Hematopoietic multipotent progenitor cell treated with erythropoietin and hydrocortisone succinate and interleukin-3 and kit ligand, for 15 days (in vitro differentiated cells): ENCODE measurements around the gene DEDD2.

ENCODE experiments used
- DNase-seq: peaks from one replicate; pipeline ENCODE4 v3.0.0-alpha.2; 2015; ENCODE audit warnings: low spot score

Gene DEDD2

DNA sequence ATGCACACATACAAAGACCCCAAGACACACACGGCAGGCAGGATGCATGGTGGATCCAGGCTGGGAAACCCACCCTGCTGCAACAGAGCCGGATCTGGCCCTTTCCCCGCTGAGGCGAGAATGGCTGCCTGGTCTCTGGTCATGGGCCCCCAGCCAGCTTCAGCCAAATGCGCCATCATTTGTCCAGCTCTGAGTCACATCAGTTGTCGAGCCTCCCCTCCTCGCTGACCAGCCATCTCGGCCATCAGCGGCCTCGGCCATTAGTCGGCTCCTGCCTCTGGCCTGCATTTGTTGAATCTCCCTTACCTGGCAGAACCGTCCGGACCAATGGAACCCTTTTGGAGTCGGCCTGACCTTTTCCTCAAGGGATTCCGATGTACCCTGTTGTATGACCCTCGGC lies 46.8 kb downstream of the DEDD2 start:
- no peak for DNase-seq

DNA sequence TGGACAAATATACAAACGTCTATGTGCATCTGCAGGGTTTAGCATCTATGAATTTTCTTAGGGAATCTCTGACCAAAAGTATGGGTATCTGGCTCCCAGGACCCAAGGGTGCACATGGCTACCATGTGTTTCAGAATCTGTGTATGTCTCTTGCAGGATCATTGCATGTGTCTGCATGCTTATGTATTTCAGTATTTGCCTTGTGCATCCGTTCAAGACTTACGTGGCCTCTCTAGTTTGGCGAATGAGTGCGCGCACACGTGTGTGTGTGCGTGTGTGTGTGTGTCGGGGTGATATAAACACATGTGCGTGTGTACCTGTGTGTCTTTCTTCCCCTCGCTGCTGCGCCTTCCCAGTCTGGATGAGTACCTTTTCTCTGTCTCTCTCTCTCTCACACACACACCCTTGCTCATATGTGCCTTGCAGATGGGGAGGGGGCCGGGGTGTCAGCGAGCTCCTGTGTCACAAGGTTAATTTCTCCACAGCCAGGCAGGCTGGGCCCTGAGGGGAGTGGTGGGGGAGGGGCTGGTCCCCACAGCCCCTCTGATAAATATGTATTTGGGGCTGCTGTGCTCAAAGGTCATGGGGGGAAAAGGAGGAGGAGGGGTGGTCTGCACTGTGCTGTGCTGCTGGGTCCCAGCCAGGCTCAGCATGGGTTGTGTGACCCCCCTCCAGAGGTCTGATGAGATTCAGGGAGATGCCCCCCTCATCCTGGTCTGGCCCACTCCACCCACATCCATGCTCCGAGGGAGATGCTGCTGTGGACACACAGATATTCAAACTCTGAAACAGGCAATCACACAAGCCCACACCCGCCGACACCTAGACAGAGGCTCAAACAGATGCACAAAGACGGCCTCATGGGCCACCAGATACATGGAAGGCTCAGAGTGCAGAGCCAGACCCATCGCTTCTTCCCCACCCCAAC lies 47.7 kb downstream of the DEDD2 start:
- no peak for DNase-seq

DNA sequence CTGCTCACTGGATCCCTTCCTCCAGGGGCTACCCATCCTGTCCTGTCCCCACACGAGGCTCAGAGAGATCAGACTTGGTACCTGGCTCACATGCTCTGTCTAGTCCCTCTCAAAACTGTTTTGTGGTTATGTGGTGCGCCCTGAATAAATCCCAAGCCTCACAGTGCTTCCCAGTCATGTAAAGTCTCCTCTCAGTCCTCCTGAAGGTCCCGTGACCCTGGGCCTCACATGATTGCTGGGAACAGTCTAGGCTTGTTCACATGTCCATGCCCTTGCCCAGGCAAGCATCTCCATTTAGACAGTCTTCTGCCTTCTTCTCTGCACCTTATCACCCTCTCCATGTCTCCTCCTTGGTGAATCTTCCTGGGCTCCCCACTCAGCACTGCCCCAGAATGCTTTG lies 49.3 kb downstream of the DEDD2 start:
- no peak for DNase-seq

DNA sequence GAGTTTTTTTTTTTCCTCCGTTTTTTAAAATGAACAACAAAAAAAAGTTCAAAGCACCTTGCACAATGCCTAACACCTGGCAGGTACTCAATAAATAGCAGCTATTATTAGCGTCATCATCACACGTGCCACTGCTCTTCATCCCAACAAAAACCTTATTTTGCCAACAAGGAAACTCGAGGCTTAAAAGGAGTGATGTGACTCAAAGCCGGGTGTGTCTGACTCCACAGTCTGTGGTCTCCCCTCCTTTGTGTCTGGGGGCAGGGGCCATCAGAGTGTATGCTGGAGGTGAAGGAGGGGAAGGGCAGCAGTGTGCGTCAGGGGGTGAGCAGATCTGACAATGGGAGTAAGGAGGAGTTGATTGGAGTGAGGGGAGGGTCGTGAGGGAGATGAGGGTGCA lies 51.2 kb downstream of the DEDD2 start:
- no peak for DNase-seq

DNA sequence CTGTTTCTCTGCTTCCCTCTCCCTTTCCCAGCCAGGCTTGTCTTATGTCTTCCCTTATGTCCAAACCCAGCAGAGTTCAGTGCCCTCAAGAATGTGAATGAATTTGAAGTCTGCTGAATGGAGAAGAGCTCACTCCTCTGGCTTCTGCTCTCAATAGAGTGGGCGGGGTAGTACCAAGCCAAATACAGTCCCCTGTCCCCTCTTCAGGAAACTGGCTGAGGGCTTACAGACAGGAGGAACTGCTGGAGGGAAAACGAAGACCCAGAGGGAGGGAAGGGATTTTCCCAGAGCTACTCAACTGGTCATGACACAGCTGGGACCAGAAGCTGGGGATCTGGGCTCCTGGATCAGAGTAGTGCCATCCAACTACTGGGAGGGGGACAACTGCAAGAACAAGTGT lies 52.3 kb downstream of the DEDD2 start:
- no peak for DNase-seq

DNA sequence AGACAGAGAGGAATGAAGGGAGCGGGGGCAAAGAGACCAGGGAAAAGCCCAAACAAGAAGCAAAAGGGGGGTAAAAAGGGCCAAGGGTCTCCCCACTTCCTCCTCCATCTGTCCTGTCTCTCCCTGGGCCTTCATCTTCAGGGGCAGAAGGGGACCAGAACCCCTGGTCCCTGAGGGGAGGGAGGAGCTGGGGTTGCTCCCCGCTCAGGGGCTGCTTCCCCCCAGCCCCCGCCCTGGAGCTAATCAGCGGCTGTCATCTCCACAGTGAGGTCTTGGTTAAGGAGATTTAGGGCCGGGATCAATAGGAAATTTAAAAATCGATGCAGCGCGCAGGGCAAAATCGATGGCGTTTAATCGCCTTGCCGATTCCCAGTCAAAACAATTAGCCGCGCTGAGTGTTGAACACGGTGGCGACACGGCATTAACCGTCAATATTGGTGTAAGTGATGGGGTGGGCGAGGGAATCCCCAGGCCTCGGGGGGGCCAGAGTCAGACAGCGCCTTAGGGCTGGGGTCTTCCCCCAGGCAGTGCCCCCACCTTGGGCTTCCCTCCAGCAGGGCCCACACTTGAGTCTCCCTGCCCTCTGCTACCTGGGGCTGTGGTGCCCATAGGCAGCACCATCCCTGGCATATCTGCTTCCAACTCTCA lies 55.7 kb downstream of the DEDD2 start:
- DNase-seq = no peak

DNA sequence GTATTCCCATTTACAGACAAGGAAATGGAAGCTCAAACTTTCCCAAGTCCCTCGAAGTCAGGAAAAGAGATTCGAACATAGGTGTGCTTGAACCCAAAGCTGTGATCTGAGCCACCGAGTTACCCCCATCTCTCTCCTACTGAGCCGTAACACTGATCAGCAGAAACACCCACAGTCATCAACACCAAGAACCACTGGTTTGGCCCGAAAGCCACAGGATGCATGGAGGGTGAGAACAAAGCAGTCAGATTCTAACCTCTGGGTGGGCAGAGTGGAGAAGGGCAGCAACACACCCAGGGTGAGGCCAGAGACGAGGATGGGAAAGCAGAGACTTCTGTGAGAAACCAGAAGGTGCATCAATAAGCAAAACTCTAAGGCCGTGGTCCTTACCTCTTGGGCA lies 57.5 kb downstream of the DEDD2 start:
- DNase-seq = no peak

DNA sequence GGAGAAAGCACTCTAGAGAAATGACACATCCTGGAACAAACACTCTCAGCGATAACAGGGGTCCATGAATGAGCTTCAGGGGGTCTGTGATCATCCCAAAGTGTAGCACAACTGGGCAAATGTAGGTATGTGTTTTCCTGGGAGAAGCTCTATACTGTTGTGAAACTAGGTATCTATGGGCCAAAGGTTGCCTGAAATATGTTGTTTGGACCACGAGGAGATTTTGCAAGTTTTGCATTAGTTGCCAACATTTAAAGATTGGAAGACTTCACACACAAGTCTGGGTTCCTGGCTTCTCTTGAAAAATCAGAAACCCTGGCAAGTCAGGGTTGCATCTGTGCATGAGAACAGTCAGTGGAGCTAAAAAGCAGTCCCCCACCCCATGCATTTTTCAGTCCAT lies 58.6 kb downstream of the DEDD2 start:
- DNase-seq = no peak

DNA sequence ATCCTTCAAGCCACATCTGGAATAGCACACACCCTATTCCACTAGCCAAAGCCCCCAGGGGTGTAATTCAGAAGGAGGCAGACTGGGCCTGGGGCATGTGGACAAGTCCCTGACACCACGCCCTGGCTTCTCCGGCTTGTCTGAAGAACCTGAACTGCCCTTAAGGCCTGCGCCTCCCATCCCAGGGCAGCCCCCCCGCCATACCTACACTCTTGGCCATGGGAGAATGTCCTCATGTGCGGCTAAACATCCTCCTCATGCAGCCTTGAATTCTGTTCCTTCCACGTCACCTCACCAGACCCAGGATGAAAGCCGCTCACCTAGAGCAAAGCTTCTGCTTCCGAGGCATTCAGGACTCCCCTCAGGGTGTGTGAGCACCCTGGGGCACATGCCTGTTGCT lies 60.9 kb downstream of the DEDD2 start:
- no peak for DNase-seq

DNA sequence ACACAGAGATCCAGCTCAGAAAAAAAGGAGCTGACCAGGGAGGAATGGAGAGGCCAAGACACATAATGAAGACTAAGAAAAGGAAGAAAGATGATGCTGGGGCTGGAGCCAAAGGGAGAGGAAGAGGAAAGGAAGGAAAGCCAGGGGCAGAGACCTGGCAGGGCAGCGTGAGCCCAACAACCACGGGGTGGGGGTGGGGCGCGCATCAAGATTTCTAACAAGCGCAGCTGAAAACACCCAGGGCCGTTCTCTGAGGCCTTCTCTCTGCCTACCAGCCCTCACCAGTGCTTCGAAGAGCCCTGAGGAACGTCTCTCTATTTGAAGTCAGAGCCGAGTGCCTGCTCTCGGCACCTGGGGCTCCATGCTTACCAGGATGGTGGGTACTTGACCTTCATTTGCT lies 61.7 kb downstream of the DEDD2 start:
- DNase-seq = no peak

DNA sequence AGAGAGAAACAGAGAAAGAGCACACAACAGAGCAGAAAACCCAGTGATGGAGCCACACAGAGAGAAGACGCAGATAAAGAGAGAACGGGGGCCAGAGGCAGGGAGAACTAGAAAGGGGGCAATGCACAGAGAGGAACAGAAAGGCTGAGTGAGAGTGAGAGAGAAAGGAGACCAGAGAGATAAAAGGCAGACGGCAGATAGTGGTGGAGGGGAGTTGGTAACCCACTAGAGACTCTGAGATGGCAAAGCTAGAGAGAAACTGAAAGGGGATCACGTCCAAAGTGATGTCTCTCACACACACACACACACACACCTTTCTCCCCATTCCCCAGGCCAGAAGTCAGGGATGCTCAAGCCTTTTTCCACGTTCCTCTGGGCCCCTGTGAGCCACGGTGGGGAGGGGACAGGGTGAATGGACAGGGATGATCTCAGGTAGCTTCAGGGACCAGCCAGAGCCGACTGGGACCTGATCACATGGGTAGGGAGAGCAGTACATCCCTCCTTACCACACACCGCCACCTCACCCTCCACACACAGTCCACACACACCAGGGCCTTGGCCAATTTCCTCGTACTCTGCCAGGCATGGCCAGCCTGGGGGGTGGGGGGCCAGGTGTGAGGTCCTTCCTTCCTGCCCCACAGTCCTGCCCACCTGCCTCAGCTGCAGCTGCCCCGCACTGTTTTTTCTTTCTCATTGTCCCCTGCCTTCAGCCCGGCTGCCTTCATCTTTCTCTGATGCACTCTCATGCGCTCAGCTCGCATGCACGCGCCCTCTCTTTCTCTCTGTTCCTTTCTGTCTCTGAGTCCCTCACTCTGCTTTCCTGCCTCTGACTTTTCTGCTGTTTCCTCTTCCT lies 62.8 kb downstream of the DEDD2 start:
- DNase-seq = no peak

DNA sequence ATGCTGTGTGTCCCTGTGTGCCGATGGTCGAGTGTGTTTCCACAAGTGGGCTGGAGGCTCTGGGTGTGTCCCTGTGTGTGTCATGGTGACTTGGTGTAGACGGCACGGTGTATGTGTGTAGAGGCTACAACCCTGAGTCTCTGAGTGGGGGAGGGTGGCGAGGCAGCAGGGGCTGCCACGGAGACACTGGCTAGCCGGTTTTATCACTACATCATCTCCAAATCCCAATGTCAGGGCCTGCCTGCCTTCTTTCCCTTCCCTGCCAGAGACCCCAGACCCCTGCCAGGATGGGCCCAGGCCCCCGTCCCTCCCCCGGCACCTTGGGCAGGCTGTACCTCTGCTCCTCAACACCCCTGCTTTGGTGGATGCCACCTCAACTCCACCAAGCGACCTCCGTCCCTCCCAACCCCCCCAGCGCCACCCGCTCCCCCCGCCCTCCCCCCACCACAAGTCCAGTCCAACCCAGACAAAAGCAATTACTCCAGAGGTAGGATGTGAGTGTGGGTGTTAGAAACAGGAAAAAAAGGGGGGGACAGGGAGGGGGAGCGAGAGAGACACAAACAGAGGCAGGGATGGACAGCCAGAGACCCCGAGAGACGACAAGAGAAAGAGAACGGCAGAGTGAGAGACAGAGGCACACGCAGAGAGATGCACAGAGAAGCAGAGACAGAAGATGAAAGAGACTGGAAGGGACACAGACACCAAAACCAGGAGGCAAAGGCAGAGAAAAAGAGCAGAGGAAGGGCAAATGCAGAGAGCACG lies 63.6 kb downstream of the DEDD2 start:
- no peak for DNase-seq

DNA sequence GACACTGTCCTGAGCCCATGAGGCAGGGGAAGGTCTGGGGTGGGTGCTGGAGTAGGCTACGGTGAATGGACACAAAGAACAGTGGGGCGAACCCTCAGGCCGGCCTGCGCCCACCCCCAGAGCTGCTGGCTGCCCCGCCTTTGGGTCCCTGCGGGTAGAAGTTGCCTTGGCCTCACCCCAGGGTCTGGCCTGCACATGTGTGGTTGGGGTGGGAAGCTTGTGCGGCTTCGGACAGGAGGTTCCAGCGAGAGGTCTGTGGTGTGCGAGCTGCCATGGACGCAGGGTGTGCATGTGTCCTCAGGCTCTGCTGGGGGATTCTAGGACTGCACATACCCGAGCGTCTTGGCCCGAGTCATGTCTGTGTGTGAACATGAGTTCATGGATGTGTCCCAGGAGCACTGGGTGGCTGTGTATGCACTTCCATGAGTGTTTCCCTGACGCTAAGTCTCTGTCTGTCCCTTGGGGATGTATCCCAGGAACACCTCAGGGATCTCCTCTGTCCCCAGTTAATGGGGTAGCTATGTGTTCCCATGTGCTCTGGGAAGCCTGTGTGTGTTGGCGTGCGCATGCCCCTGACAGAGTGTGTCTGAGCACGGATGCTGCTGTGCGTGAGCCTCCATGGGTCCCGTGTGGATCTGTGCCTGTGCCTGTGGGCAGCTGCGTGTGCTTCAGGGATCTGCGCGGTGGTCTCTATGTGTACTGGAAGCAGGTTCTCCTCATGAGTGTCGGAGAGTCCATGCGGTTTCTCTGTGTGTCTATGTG lies 64.4 kb downstream of the DEDD2 start:
- no peak for DNase-seq

DNA sequence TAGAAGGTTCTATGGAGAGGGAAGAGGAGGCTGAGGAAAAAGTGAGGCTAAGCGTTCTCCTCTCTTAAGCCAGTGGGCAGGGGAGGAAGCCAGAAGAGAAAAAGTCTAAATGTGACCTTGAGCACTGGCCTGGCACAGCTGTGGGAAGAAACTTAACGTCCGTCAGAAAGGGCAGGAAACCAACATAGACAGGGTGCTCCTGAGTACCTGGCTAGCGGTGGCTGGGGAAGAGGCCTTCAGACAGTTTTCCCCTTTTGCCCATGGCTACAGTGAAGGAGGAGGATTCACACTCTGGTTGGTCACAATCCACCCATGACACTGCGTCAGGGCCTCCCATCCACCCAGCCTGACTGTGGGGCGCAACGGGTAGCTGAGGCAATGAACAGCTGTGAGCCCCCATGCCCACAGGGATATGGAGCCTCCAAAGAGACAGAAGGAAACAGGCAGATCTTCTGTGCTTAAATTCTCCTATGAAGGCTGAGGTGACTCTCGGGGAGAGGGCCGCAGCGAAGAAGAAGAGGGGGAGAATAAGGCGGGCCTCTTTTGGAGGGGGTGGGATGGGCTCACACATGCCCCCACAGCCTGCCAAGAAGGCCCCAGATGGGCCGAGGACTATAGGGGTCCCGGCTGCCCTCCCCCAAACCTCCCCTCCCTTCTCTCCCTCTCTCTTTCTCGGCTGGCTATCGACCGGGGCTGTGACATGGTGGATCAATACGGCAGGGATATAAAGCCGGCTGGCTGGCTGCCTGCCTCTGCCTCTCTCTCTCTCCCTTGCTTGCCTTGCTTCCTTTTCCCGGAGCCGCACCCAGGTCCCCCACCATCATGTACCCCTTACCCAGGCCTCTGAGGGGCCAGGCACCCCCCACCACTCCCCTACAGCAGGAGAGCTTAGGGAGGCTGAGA lies 65.4 kb downstream of the DEDD2 start:
- no peak for DNase-seq

DNA sequence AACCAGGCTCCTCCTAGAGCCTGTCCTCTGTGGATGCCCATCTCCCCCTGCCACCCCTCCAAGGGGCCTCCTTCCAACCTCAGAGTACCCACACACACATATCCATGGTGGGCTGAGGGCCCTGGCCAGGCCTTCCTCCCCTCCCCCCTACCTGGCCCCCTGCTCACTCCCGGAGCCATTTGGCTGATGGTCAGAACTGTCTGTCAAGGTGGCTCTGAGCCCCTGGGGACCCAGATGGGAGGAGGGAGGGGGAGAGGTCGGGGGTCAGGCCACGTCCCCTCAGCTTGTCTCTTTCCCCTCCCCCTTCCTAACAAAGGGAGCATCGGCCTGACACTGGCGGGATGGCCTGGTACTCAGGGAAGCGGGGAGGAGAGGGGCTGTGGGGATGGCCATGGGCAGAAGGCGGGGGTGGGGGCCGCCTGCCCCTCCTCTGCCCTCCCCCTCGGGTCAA lies 66.5 kb downstream of the DEDD2 start:
- no peak for DNase-seq

DNA sequence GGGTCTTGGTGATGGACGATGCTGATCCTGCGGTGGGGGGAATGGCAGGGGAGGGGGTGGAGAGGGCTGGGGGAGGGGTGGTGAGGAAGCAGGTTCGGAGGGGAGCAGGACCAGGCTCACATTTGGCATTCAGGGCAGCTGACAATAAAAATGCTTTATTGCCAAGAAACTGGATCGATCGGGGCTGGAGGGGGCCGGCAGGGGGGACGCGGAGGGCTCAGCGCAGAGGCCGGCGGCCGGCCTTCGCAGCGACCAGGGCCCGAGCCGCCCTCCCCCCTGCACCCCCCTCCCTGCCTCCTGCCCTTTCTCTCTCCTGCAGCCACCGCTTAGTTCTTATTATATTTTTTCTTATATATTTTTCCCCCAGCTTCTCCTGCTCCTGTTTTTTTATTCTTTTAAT lies 67.1 kb downstream of the DEDD2 start:
- DNase-seq = no peak

DNA sequence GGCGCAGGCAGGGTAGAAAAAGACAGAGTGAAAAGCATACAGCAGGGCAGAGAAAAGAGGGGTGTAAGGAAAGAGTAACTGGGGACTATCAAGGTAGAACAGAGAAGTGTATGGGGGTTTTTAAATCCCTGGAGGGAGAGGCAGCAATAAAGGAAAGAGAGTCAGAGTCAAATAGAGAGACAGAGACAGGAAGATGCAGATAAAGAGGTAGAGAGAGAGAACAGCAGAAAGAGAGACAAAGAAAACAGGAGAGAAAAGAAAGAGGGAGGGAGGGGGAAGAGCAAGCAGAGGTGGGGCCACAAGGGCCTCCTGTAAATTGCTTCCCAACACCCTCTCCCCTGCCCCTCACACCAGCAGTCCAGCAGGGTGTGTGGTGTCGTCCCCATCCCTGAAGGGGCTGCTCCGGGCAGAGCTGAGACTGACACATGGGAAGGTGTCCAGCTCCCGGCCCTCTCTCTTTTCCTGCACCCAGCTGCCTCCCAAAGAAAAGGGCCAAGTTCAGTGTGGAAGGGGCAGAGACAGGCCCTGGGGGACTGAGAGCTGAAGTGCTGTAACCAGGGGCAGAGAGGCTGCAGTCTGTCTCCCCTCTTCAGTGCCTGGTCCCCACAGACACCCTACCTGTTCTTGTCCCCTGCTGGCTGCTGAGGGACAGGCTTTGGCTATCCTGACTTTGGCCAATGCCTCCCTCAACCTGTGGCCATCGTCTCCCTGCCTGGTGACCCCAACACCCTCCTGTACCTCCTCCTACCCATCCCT lies 67.9 kb downstream of the DEDD2 start:
- DNase-seq = no peak
